GM18858 (cell line): Measurements from ENCODE around the gene NGEF.

Experiments used
- ATAC-seq: cut with Tn5 transposase; IDR thresholded peaks from one replicate; pipeline ENCODE4 v1.9.1; 2021; ENCODE audit not compliant: unreplicated experiment

The NGEF gene

DNA sequence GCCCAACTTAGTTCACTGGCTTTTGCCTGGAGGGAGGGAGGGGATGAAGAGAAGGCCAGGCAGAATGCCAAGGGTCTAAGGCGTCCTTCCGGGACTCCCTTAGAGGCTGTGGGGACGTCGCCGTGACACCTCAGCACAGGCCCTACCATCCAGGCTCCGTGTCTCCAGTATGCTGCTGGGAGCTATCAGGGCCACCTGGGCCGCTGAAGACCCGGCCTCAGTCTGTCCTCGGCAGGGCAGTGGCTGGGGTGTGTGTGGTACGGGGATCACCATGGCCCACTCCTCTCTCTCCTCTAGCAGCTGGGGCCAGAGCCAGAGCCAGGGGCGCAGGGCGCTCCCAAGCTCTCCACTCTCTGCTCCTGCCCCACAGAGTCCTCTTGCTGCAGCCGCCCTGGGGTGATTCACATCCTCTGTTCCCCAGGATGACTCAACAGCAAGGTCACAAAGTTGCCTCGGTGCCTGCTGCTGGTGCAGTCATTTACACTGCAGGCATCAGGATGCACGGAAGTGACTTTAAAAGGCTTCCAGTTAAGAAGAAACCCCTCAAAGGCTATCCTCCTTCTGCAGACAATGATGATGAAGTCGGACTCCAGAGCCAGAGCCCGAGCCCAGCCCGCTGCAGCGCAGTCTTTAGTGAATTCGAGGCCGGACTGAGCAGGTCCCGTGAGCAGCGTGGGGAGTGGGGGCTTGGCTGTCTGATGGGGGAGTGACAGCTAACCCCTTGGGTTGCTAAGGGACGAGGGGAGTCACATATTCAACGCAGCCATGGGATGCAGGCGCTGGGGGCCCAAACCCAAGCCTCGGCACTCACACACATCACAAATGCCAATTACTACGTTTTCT is 111.1 kb downstream of the NGEF start:
- no peak for ATAC-seq

DNA sequence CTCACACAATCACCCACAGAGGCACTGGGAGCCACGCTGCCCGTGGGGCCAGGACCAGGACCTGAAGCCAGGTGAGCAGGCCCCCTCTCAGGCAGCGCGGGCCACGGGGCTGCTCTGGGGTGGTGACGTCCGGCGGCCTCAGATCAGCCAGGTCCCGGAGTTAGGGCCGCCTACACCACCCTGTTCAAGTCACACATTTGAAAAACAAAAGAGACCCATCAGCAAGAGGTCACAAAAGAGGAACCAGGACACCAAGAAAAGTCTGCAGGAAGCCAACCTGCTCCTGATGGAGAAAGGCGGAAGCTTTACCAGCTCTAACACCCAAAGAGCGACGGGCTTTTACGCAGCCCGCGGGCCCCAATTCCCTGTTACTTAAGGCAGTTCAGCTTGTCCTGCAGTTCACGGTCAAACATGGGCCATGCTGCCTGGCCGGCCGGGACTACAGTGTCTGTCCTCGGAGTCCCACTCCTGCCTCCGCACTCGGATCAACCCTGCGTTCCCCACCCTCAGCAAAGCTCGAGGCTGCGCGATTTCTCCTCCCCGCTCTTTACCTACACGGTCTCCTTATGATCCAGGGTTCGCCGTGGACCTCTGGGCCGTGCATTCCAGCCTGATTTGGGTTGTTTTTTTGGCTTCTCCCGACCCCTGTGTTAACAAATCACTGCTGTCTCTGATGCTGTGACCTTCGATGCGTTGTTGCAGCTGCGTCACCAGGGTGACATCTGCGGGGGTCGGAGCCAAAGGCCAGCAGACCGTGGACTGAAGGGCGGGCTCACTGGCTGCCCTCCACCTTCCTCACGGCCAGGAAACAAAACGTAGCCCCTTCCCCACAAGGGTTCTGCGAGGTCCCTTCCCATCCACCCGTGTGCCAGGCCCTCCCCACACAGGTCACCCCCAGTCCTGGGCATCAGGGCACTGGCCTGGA is 112.0 kb downstream of the NGEF start:
- ATAC-seq = no peak

DNA sequence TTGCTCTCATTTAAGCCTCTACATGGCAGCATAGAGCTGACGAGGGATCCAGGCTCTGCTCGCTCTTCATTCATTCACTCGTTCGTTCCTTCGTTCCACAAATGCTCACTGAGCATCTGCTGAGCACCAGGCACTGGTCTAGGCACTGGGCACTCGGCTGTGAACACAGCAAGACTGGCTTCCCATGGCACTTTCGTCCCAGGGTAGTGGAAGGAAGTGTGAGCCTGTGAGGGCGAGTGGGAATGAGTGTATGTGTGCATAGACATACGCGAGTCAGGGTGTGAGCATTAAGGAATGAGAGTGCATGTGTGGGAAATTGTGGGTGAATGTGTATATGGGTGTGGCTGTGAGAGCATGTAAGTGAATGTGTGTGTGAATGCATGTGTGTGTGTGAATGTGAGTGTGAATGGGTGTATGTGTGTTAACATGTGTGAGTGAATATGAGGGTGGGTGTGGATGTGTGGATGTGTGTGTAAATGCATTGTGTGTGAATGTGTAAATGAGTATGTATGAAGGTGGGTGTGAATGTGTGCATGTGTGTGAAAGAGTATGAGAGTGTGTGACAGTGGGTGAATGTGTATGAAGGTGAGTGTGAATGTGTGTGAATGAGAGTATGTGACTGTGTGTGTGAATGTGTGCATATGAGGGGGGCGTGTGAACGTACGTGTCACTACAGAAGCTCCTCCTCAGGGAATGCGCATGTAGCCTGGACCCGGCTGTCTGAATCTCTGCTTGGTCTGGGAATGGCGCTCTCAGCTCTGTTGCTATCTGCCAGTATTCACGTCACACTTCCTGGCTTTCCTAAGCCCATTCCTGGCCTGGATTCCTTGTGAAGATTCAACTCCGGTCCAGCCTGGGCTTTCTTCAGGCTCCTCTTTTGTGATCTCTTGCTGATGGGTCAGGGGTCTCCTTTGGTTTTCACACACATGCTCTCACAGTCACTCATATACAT is 114.2 kb downstream of the NGEF start:
- no peak for ATAC-seq

DNA sequence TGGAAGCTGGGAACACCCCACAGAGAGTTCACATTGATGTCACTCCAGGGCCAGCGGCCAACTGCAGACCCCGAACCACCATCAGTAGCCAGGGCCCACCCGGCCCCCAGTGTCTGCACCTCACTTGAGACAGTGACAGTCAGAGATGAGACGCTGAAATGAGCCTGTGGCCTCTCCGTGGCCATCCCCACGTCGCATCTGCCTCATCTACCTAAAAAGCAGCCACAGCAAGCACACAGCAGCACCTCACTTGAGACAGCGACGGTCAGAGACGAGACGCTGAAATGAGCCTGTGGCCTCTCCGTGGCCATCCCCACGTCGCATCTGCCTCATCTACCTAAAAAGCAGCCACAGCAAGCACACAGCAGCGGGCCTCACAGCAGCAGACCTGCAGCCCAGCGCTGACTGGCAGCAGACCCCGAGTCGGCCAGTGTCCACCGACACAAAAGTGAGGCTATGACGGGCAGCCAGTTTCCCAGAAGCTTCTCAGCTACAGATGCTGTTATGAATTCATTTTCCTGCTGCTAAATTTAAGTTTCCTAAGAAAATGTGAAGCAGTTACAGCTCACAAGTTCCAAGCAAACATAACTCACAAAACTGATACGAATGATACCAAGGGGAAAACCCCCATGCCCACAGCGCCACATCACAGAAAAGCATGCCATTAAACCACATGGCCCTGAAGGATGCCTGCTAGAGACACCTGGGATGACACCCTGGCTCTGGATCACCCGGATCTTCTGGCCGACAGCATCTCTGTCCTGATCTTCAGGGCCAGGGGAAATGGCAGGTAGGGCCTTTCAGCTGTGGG is 115.3 kb downstream of the NGEF start:
- ATAC-seq = no peak

DNA sequence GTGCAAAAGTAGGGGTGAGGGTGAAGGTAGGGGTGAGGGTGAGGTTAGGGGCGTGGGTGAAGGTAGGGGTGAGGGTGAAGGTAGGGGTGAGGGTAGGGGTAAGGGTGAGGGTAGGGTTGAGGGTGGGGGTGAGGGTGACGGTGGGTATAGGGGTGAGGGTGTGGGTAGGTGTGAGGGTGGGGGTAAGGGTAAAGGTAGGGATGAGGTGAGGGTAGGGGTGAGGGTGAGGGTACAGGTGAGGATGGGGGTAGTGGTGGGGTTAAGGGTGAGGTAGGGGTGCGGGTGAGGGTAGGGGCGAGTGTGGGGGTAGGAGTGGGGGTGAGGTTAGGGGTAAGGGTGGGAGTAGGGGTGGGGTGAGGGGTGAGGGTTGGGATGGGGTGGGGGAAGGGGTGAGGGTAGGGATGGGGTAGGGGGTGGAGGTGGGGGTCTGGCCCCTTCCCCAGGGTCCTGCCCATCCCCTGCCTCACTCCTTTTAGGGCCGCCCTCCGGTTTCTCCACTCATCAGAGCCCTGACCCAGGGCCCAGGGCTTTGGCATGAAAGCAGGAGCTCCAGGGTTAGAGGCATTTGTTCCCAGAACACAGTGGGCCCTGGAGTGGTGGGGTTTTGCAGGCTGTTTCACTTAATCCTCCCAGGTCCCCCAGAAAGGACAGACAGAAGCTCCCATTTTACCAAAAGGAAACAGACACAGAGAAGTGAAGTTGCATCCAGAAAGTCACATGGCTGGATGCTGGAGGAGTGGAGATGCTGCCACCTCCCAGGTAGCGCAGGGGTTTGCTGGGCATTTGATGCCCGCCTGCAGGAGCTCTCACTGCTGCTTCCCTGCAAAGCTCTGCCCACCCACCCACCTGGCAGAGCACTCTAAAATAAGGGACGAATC is 116.1 kb downstream of the NGEF start:
- no peak for ATAC-seq

DNA sequence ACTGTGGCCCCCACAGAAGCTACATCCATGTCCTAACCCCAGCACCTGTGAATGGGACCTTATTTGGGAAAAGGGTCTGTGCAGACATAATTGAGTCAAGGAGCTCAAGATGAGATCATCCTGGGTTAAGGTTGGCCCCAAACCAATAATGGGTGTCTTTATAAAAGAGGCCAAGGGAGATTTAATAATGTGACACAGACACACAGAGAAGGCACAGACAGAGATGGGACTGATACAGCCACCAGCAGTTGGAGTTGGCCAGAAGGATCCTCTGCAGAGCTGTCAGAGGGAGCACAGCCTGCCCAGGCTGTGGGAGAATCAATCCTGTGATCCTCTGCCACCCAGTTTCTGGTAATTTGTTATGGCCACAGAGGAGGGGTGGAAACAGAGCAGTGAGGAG is 116.9 kb downstream of the NGEF start:
- ATAC-seq = no peak

DNA sequence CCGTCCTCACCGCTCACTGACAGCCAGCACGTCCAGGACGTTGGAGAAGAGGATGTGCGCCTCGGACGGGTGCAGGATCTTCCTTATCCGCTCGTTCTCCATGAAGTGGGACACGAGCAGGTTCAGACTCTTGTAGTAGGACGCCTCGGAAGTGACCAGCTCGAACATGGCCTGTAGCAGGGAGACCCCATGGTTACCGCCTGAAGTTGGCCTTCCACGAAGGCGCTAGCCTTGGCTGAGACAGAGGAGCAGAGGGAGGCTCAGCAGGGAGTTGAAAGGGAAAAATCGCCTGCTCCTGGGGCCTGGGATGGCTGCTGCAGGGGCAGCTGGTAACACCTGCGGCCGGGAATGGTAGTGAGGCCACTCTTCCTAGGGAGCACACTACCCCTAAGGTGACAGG is 118.3 kb downstream of the NGEF start:
- ATAC-seq = no peak

DNA sequence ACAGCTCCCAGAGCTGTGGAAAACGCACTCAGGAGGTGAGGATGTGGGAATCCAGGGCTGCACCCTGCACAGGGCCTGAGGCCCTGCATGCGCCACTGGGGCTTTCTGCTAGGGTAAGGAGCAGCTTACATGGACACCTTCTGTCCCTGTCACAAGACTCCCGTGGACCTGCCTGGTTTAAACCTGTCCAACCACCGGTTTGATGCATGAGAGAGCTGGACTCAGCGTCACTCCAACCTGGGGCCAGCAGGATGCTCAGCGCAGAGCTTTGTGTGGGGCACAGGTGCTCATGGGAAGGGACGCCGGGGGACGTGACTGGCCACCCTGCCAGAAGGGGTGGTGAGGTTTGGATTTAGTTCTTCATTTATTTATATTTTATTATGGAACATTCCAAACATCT is 118.8 kb downstream of the NGEF start:
- no peak for ATAC-seq

DNA sequence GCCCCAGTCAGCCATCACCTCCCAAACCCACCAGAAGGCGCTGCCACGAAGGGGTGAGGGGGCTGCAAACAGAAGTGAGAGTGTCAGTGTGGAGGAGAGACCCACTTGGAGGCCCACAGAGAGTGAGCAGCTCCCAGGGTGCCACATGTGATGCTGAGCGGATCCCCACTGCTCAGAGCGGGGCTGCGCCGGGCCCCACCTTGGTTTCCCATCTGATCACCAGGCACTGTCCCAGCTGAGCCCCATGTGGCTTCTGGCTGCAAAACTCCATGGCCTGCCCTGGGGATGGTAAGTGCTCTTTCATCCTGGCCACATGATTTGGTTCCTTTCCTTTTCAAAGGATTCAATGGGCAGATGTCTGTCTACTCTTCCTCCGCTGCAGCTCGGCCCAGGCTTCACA is 119.2 kb downstream of the NGEF start:
- ATAC-seq = no peak

DNA sequence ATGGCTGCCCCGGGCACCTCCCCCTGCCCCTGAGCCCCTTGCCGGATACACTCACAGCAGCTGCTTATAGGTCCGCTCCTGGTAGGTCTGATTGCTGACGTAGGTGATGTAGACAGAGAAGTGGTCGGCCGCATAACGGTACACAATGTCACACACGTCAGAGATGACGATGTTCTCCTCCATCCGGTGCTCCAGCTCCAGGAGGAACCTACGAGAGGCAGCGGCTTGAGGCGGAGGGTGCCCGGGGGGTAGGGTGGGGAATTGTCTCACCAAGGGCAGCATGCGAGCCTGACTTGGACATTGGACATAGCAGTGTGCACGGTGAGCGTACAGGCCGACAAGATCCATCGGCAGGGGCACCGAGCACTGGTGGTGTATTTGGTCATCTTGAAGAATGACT is 120.2 kb downstream of the NGEF start:
- no peak for ATAC-seq

DNA sequence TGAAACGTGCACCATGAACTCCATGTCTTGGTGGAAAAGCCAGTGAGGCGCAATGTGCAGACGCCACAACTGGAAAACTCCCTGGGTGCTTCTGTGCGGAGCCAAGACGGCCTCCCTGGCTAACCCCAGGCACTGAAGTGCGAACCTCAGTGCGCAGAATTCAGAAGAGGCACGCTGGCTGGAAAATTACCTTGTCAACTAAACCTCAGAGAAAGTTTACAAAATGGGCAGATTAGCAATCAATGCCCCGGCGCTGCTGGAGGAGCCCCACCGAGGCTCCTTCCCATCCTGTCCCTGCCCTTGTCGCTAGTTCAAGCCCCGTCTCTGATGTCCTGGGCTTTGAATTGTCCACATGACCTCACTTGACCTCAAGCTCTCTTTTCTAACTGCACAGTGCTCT is 120.8 kb downstream of the NGEF start:
- ATAC-seq = no peak

DNA sequence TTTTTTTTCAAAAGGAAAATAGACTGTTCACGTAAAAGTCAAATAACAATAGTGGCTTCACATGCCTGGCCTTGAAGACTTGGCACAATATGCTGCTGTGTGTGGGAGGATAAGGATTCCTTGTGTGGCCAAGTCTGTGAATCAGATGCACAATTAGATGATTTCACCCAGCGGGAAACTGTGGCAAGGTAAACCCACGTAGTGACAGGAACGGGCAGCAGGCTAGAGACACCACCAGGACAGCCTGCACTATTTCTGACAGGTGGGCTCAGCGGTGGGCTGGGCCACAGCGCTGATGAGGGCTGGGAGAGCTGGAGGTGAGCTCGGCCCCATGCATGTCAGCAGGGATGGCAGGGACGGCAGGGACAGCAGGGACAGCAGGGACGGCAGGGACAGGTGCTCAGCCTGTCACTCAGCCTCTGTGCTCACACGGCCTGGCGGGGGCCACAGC is 121.4 kb downstream of the NGEF start:
- no peak for ATAC-seq

DNA sequence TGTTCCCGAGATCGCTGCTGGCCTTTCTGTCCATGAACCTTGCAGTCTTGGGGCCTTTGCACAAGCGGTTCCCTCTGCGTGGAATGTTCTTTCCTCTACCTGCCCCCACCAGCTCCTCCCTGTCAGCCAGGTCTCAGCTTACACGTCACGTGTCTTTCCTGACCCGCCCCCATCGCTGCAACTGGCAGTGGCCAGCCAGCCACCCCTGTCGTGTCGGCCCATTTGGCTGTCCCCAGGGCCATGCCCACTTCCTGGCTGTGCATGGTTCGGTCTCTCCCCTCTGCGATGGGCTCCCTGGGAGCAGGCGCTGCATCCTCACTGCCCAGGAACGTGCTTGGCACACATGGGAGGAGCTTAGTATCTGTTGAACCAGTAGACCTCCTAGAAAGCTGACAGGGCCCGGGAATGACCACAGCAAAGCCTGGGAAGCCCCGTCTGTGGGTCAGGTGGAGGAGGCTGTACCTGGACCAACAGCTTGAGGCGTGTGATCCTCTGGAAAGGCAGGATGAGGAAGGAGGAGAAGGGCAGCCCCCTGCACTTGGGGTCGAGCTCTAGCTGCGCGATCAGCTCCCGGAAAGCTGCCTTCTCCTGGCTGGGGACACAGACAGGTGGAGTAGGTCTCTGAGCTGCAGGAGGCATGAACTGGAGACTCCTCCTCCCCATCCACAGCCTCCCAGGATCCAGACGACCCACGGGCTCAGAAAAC is 122.0 kb downstream of the NGEF start:
- ATAC-seq = no peak

DNA sequence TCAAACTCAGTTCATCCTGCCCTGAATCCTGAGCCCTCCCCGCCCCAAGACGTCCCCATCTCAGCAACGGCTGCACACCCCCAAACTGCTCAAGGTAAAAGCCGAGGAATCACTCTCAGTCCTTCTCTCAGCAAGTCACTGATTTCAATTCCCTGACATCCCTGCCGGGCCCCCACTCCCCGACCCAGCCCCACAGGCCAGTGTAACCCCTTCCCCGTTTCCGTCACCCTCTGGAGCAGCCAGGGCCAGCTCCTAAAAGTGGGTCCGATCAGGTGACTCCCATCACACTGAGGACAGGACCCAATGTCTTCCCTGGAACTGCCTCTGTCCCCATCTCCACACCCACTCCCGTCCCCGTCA is 122.5 kb downstream of the NGEF start:
- no peak for ATAC-seq

DNA sequence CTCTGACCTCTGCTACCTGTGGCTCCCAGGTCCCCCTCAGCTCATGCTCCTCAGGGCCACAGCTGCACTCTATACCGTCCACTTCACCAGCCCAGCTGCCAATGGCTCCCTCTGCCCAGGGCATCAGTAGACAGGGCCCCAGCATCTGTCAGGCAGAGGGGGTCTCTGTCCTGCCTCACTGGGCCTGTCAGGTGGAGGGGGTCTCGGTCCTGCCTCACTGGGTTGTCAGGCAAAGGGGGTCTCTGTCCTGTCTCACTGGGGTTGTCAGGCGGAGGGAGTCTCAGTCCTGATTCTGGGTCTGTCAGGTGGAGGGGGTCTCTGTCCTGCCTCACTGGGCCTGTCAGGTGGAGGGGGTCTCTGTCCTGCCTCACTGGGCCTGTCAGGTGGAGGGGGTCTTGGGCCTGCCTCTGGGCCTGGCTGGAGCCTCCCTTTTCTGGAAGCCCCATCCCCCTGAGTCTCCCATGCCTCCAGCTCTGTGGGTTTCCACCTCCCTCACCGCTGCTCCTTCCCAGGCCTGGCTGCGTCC is 123.1 kb downstream of the NGEF start:
- ATAC-seq = no peak

DNA sequence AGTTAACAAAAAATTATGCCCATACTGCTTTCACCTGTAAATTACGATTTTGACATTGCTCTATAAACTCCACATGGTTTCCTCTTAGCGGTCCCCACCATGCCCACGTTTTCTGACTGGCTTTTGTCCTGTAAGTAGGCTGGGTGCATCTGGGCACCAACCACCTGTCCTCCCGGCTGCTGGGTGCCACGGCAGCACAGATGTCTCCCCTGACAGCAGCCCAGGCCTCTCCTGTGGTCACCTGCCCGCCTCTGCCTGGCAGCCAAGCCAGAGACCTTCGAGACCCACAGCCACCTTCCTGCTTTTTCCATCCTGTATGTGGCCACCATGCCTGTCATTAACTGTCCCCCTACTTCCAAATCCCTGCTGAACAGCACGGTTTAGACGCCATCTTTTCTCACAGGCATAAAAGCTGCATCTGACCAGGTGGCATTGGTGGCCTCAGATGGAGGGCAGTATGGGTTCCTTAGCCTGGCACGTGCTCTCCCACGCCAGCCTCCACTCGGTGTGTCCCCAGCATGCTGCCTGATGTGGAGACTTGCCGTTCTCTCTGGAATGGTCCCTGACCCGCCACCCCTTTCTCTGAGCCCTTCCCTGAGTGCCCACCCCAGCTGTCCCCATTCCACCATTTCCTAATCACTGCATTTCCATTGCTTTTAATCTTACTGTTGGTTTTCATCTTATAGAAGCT is 124.1 kb downstream of the NGEF start:
- no peak for ATAC-seq

DNA sequence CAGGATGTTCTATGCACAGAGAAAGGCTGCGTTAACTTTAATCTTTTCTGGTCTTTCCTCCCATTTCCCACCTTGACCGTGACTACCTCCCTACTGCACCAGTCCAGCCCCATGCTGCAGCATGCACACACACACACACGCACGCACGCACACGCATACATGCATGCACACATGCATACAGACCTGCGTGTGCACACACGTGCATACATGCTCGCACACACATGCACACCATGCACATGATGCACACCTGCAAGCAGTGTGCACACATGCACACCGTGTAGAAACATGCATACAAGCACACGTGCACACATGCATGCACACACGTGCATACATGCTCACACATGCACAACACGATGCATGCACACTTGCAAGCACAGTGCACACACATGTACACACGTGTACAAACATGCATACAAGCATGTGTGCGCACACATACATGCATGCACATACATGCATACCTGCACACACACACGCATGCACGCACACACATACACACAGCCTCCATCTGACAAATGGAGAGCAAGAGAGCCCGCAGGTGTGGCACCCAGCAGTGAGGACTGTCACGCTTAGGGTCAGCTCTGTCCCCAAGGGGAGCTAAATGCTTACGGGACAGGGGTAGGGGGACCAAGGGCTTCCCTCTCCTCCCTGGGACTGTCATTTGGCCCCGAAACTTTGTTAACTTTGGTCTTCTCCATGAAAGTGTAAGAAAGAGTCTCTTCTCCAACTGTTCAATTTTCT is 124.8 kb downstream of the NGEF start:
- ATAC-seq = no peak
